BLaER1 (cell line): ENCODE measurements around the gene FNDC1.

Experiments used
- H3K27ac ChIP-seq: shearing (Covaris generic); formaldehyde crosslinking; 2 replicates; pipeline ENCODE4 v1.8.1; 2022
- H3K27me3 ChIP-seq: shearing (Covaris generic); formaldehyde crosslinking; 2 replicates; pipeline ENCODE4 v1.8.1; 2022
- H3K36me3 ChIP-seq: shearing (Covaris generic); formaldehyde crosslinking; 2 replicates; pipeline ENCODE4 v1.8.1; 2022
- H3K4me1 ChIP-seq: shearing (Covaris generic); formaldehyde crosslinking; 2 replicates; pipeline ENCODE4 v1.8.1; 2022
- H3K4me2 ChIP-seq: shearing (Covaris generic); formaldehyde crosslinking; 2 replicates; pipeline ENCODE4 v1.8.1; 2022
- H3K4me3 ChIP-seq: shearing (Covaris generic); formaldehyde crosslinking; 2 replicates; pipeline ENCODE4 v1.8.1; 2022
- H3K9ac ChIP-seq: shearing (Covaris generic); formaldehyde crosslinking; 2 replicates; pipeline ENCODE4 v1.8.1; 2022
- H3K9me3 ChIP-seq: shearing (Covaris generic); formaldehyde crosslinking; 2 replicates; pipeline ENCODE4 v1.8.1; 2022
- H4K20me1 ChIP-seq: shearing (Covaris generic); formaldehyde crosslinking; 2 replicates; pipeline ENCODE4 v1.8.1; 2022
- Cebpa-rat ChIP-seq: shearing (Covaris generic); IDR thresholded peaks from 2 replicates; pipeline ENCODE4 v1.8.1; 2022

FNDC1 gene

GRCh38 chr6:159312206-159312605 lies 143.0 kb downstream of the FNDC1 start:
- H3K36me3 ChIP-seq = no peaks in the 10 kb centered on the region
- no peak overlapping the region for H3K4me2 ChIP-seq
- no peaks in the 10 kb centered on the region for H4K20me1 ChIP-seq
- H3K4me3 ChIP-seq = no peak overlapping the region
- no peak overlapping the region for H3K27ac ChIP-seq
- peaks cover 8% of the 10 kb centered on the region; the same call in 1 of the 2 replicates for H3K9me3 ChIP-seq
- no peaks in the 10 kb centered on the region for H3K27me3 ChIP-seq
- no peaks in the 10 kb centered on the region for H3K4me1 ChIP-seq
- H3K9ac ChIP-seq = no peak overlapping the region
- no peak for TF ChIP-seq Cebpa-rat

GRCh38 chr6:159313018-159313417 lies 143.8 kb downstream of the FNDC1 start:
- Histone ChIP-seq H3K36me3 (no peaks in the 10 kb centered on the region), H3K4me3 (no peak overlapping the region), H3K9ac (no peak overlapping the region), H4K20me1 (no peaks in the 10 kb centered on the region), H3K27ac (no peak overlapping the region), H3K4me2 (no peak overlapping the region), H3K27me3 (no peaks in the 10 kb centered on the region), H3K9me3 (peaks cover 8% of the 10 kb centered on the region; the same call in 1 of the 2 replicates), H3K4me1 (no peaks in the 10 kb centered on the region)
- no peak for TF ChIP-seq Cebpa-rat

GRCh38 chr6:159315562-159315961 lies 146.4 kb downstream of the FNDC1 start:
- no peak for TF ChIP-seq Cebpa-rat
- no peaks in the 10 kb centered on the region; the same call in 1 of the 2 replicates for H3K9me3 ChIP-seq
- no peak overlapping the region for H3K4me2 ChIP-seq
- H3K4me3 ChIP-seq = no peak overlapping the region
- H3K27me3 ChIP-seq = no peaks in the 10 kb centered on the region
- H3K36me3 ChIP-seq = no peaks in the 10 kb centered on the region
- no peaks in the 10 kb centered on the region for H3K4me1 ChIP-seq
- no peak overlapping the region for H3K27ac ChIP-seq
- no peak overlapping the region for H3K9ac ChIP-seq
- H4K20me1 ChIP-seq = no peaks in the 10 kb centered on the region

- no peaks in the 10 kb centered on the region for H3K9me3 ChIP-seq
- H3K4me1 ChIP-seq = no peaks in the 10 kb centered on the region
- no peak overlapping the region for H3K27ac ChIP-seq
- no peak overlapping the region for H3K9ac ChIP-seq
- TF ChIP-seq Cebpa-rat = no peak
- no peaks in the 10 kb centered on the region for H3K36me3 ChIP-seq
- H3K4me2 ChIP-seq = no peak overlapping the region
- no peaks in the 10 kb centered on the region for H4K20me1 ChIP-seq
- H3K4me3 ChIP-seq = no peak overlapping the region
- H3K27me3 ChIP-seq = no peaks in the 10 kb centered on the region
Observed at GRCh38 chr6:159317430-159317829, 148.2 kb downstream of the FNDC1 start.

- Histone ChIP-seq H3K27ac (no peak overlapping the region), H3K4me3 (no peak overlapping the region), H3K4me2 (no peak overlapping the region), H4K20me1 (no peaks in the 10 kb centered on the region), H3K27me3 (no peaks in the 10 kb centered on the region), H3K36me3 (no peaks in the 10 kb centered on the region), H3K9ac (no peak overlapping the region), H3K4me1 (no peaks in the 10 kb centered on the region), H3K9me3 (no peaks in the 10 kb centered on the region)
- no peak for TF ChIP-seq Cebpa-rat
Observed at GRCh38 chr6:159321267-159321666, 152.1 kb downstream of the FNDC1 start.
